IPS DF 6.9 (cell line): ENCODE results near the gene OR6Y1.
A peak's percentile ranks its signal among the peaks of the same experiment; 100 is the strongest.

Experiments used
- DNase-seq: peaks from one replicate; pipeline ENCODE4 v3.0.0-alpha.2; 2013; ENCODE audit warnings: low read depth, low spot score
- H3K27ac ChIP-seq: one replicate; pipeline ENCODE4 v1.5.1; 2013; ENCODE audit warnings: low read length, control low read depth
- H3K27me3 ChIP-seq: 2 replicates; pipeline ENCODE4 v1.6.1; 2013; ENCODE audit warnings: mild to moderate bottlenecking, low read length; ENCODE audit not compliant: control insufficient read depth, insufficient read depth
- H3K36me3 ChIP-seq: 2 replicates; pipeline ENCODE4 v1.6.1; 2013; ENCODE audit warnings: low read length; ENCODE audit not compliant: control insufficient read depth, insufficient read depth
- H3K4me1 ChIP-seq: 2 replicates; pipeline ENCODE4 v1.6.1; 2013; ENCODE audit warnings: low read length; ENCODE audit not compliant: control insufficient read depth, insufficient read depth
- H3K4me3 ChIP-seq: 2 replicates; pipeline ENCODE4 v1.5.1; 2013; ENCODE audit warnings: mild to moderate bottlenecking, low read length
- H3K9me3 ChIP-seq: 2 replicates; pipeline ENCODE4 v1.6.1; 2013; ENCODE audit warnings: low read length, inconsistent platforms; ENCODE audit not compliant: control insufficient read depth, insufficient read depth
- WGBS: extraction: QIAGEN DNeasy Blood & Tissue Kit; methylation state at CpG from one replicate; pipeline ENCODE4 v1.1.7; 2013; ENCODE audit warnings: mixed read lengths, missing lambda C conversion rate; ENCODE audit not compliant: insufficient read length, insufficient coverage; 5-methylcytosine and 5-hydroxymethylcytosine counted together

OR6Y1 gene

DNA sequence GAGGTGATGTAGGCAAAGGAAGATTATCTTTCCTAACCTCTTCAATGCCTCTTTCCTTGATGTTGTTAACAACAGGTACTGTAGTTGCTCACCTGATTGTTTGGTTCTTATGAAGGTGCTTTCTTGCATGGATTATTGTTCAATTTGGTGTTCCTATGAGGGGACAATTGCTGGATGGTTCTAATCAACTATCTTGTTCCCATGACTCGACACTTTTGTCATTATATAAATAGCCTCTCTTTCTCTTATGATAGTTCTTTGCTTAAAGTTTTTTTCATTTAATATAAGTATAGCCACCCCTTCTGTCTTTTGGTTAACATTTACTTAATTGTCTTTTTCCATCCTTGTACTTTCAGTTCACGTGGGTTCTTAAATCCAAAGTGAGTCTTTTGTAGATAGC, 46.7 kb downstream of the OR6Y1 start:
- no peak for DNase-seq
- Histone ChIP-seq H3K4me1 (0 out of 2 replicates have a peak, but pooled peaks cover 1% of the 10 kb centered on the region), H3K36me3 (no peaks in the 10 kb centered on the region), H3K27me3 (no peaks in the 10 kb centered on the region), H3K27ac (no peak overlapping the region), H3K9me3 (no peaks in the 10 kb centered on the region), H3K4me3 (no peak overlapping the region)
- no CpG with 5 or more reads among the region's 2 CpGs for WGBS

DNA sequence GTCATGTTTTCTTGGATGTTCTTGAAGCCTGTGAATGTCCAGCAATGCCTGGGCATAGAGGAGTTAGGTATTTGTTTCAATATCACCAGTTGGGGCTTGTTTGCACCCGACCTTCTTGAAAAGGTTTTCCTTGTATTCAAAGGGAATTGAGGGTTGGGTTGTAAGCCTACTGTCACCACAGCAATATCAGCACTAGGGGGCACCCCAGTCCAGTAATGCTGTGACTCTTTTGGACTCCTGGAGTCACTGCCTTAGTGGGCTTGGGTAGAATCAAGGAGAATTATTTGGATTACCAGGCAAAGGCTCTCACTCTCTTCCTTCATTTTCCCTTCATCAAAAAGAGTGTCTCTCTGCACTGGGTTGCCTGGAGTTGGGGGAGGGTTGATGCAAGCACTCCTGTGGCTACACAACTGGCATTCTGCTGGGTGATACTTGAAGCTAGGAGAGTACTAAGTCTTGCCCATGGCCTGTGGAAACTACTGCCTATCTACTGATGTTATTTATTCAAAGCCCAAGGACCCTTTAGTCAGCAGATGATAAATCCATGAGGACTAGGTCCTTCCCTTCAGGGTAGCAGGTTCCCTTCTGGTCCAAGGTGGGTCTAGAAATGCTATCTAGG, 47.7 kb downstream of the OR6Y1 start:
- no peak overlapping the region for H3K27ac ChIP-seq
- no peak overlapping the region for H3K4me3 ChIP-seq
- no peaks in the 10 kb centered on the region for H3K9me3 ChIP-seq
- no peaks in the 10 kb centered on the region for H3K27me3 ChIP-seq
- H3K36me3 ChIP-seq: no peaks in the 10 kb centered on the region
- WGBS: no CpG with 5 or more reads among the region's 1 CpG
- peak; percentile 63 for DNase-seq
- H3K4me1 ChIP-seq: 0 out of 2 replicates have a peak, but pooled peaks cover 1% of the 10 kb centered on the region

DNA sequence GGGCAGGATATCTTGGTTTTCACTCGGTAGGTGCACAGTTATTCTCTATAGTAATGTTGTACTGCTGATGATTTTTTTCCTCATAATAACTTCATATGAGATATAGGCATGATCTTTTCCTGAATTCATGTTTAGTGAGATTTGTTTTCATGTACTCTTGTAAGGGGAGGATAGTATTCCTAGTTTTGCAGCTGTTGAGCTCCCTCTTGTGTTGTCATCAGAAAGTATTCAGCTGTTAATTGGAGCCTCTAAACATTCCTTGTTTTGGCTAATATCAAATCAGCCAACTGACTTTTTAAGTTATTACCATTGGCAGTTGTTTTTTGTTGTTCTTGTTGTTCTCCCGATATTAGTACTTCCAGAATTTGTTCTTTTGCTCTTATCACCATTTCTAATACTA, 57.8 kb downstream of the OR6Y1 start:
- WGBS: no CpG with 5 or more reads among the region's 2 CpGs
- no peak overlapping the region for H3K4me3 ChIP-seq

DNA sequence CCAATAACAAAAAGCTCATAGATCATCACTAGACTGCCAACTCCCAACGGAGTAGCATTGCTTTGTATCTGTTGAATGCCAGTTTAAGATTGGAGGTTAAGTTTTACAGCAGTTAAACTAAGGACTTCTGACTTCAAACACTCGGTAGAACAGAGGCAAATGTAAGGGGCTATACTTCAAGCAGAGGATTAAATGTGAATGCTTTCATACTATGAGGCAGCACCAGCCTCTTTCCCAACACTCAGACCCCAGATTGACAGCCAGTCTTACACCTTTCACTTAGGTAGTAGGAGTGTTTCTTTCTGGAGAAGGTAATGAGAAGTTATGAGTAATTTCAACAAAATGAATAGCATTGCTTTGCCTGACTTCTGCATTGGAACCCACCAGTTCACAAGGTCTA, 59.4 kb downstream of the OR6Y1 start:
- Histone ChIP-seq H3K4me1 (no peaks in the 10 kb centered on the region), H3K9me3 (no peaks in the 10 kb centered on the region), H3K36me3 (no peaks in the 10 kb centered on the region), H3K27me3 (no peaks in the 10 kb centered on the region), H3K27ac (no peak overlapping the region), H3K4me3 (no peak overlapping the region)
- no peak for DNase-seq
- no CpG with 5 or more reads among the region's 2 CpGs for WGBS

More for the DNA sequence above, 57.8 kb downstream of the OR6Y1 start:
- Histone ChIP-seq H3K27me3 (no peaks in the 10 kb centered on the region), H3K36me3 (no peaks in the 10 kb centered on the region), H3K27ac (no peak overlapping the region), H3K4me1 (no peaks in the 10 kb centered on the region), H3K9me3 (no peaks in the 10 kb centered on the region)
- peak; percentile 9 for DNase-seq
